RWPE1 (cell line): ENCODE results near the gene MYO15A.

Source experiments
- CTCF ChIA-PET: fragments of 350-600 bp; sonication (Branson Sonifier 250); formaldehyde crosslinking; extraction: SDS; loops from one replicate; lab custom pipeline; 2021; lab: Yijun Ruan, JAX
- POLR2A ChIA-PET: fragments of 400-600 bp; formaldehyde crosslinking; extraction: SDS; loops from one replicate; lab custom pipeline; 2020; ENCODE audit warnings: antibody characterized with exemption; ENCODE audit not compliant: low non-redundant PET; lab: Yijun Ruan, JAX
- DNase-seq: peaks from one replicate; pipeline ENCODE4 v3.0.0; 2012; ENCODE audit warnings: low spot score
- H3K27ac ChIP-seq: fragments of 450-650 bp; 2 replicates; pipeline ENCODE4 v1.5.1; 2017
- TF ChIP-seq, protein P1 (sequence below): fragments of 450-650 bp; conservative IDR thresholded peaks from 2 replicates; pipeline ENCODE4 v1.5.1; 2017; ENCODE audit warnings: low read depth, mild to moderate bottlenecking

The MYO15A gene

DNA sequence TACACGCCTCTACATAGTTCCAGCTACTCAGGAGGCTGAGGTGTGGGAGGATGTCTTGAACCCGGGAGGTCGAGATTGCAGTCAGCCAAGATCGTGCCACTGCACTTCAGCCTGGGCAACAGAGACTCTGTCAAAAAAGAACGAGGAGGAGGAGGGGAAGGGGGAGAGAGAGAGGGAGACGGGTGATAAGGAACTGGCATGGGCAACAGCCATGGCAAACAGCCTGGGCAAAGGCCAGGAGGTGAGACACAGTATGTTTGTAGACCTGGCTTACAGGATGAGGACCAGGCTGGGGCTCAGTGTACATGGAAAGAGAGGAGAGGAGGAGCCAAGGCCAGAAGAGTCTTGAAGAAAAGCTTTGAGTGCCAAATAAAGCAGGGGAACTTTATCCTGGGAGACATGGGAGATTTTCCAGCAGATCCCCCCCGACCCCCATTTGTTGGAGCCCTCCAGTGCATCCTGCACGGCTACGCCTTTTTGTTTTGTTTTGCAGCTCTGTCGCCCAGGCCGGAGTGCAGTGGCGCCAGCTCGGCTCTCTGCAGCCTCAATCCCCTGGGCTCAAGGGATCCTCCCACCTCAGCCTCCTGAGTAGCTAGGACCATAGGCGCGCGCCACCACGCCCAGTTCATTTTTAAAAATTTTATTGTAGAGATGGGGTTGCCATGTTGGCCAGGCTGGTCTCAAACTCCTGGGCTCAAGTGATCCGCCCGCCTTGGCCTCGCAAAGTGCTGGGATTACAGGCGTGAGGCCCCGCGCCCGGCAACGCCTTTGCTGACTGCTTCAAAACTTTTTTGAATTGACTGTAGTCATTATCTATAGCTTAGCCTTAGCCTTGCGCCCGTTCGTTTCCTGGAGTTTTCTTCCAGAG lies 73.8 kb downstream of the MYO15A start:
- peak overlapping the region; percentile 99 for H3K27ac ChIP-seq
- no peak for DNase-seq
- POLR2A ChIA-PET, result interaction anchor here (0.6 kb wide), 1 partner anchor 101 kb away, joined by 5 read pairs; no protein-coding TSS in a partner anchor
- TF ChIP-seq, protein P1, sequence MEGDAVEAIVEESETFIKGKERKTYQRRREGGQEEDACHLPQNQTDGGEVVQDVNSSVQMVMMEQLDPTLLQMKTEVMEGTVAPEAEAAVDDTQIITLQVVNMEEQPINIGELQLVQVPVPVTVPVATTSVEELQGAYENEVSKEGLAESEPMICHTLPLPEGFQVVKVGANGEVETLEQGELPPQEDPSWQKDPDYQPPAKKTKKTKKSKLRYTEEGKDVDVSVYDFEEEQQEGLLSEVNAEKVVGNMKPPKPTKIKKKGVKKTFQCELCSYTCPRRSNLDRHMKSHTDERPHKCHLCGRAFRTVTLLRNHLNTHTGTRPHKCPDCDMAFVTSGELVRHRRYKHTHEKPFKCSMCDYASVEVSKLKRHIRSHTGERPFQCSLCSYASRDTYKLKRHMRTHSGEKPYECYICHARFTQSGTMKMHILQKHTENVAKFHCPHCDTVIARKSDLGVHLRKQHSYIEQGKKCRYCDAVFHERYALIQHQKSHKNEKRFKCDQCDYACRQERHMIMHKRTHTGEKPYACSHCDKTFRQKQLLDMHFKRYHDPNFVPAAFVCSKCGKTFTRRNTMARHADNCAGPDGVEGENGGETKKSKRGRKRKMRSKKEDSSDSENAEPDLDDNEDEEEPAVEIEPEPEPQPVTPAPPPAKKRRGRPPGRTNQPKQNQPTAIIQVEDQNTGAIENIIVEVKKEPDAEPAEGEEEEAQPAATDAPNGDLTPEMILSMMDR, result no peak
- CTCF ChIA-PET, result interaction anchor here (0.5 to 0.6 kb wide), 2 partner anchors 14 to 124 kb away, joined by 3 to 5 read pairs; no protein-coding TSS in a partner anchor

DNA sequence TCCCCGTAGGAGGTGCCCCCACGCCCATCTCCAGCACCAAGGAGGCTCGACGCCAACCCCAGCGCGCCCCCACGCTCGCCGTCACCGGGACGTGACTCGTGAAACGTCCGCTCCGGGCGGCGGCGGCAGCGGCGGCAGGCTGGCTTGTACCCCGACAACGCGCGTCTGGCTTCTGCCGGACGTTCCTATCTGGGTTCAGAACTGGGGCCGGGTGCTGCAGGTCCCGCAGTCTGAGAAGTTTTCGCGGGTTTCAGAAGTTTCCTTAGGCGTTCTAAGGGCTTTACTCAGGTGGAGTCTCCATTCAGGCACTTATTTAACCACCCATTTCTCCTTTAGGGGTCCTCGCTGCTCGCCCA lies 74.4 kb downstream of the MYO15A start:
- CTCF ChIA-PET, result interaction anchor here (0.7 kb wide), 1 partner anchor 65 kb away, joined by 4 read pairs; no protein-coding TSS in a partner anchor
- peak; percentile 61 for DNase-seq
- peak overlapping the region; percentile 99 for H3K27ac ChIP-seq
- POLR2A ChIA-PET, result no interaction called here
- TF ChIP-seq, protein P1, result no peak

DNA sequence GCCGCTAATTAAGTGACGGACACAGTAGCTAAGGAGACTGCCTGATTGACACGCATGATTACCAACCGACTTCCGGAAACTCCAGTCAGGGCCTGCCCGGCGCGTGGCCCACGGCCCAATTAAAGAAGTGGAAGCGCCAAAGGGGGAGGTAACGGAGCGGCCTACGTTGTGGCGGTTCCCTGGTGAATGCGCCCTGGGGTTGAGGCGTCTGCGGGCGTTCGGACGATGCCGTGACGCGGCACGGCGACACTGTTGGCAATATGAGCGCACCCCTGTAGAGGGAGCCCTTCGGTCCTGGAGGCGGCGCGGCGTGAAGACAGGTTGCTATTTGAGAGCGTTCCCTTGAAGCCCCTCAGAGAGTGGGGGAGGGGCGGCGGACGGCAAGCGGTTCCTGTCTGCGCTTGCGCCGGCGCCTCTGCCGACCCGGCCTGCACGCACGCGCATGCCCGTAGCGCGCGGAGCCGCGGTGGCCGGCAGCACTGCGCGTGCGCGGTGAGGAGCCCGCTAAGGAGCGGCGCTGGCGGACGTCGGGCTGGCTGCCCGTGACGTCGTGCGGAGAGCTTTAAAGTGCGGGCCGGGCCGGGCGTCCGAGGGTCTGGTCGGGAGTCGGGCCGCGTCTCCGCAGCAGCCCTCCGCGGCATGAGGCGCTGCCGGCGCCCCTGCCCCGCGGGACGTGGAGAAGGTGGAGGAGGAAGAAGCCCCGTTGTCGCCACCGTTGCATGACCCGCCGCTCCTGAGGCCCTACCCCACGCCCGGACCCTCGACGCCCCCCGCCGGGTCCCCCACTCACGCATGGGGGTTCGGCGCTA lies 75.0 kb downstream of the MYO15A start, which contains the start of gene ALKBH5:
Gene ALKBH5 (plus strand): TSS at position 495 of the 809 bp plus-strand sequence. CDS start 416 bp downstream, outside the sequence.
- TF ChIP-seq, protein P1, result no peak
- H3K27ac ChIP-seq, result peak within 1 kb of the TSS; percentile 99
- peak; percentile 99 for DNase-seq
- POLR2A ChIA-PET, result interaction anchor here (0.6 to 1.0 kb wide), 3 partner anchors 13 to 194 kb away, joined by 3 to 4 read pairs (median 3); partner anchors contain the start of gene EVPLL
- CTCF ChIA-PET, result interaction anchor here (0.7 kb wide), 2 partner anchors 15 to 64 kb away, joined by 3 to 4 read pairs; no protein-coding TSS in a partner anchor

DNA sequence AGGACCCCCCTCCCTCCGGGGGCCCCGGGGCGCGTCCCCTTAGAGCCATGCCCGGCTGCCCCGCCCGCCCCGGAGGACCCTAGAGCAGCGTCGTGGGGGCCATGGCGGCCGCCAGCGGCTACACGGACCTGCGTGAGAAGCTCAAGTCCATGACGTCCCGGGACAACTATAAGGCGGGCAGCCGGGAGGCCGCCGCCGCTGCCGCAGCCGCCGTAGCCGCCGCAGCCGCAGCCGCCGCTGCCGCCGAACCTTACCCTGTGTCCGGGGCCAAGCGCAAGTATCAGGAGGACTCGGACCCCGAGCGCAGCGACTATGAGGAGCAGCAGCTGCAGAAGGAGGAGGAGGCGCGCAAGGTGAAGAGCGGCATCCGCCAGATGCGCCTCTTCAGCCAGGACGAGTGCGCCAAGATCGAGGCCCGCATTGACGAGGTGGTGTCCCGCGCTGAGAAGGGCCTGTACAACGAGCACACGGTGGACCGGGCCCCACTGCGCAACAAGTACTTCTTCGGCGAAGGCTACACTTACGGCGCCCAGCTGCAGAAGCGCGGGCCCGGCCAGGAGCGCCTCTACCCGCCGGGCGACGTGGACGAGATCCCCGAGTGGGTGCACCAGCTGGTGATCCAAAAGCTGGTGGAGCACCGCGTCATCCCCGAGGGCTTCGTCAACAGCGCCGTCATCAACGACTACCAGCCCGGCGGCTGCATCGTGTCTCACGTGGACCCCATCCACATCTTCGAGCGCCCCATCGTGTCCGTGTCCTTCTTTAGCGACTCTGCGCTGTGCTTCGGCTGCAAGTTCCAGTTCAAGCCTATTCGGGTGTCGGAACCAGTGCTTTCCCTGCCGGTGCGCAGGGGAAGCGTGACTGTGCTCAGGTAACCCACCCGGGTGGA lies 75.8 kb downstream of the MYO15A start:
- TF ChIP-seq, protein P1, result no peak
- ChIA-PET POLR2A (interaction anchor here (0.6 to 1.0 kb wide), 3 partner anchors 14 to 193 kb away, joined by 3 to 4 read pairs (median 3); partner anchors contain the start of gene EVPLL), CTCF (interaction anchor here (0.7 kb wide), 1 partner anchor 14 kb away, joined by 3 read pairs; no protein-coding TSS in a partner anchor)
- DNase-seq, result no peak
- peak overlapping the region; percentile 99 for H3K27ac ChIP-seq

DNA sequence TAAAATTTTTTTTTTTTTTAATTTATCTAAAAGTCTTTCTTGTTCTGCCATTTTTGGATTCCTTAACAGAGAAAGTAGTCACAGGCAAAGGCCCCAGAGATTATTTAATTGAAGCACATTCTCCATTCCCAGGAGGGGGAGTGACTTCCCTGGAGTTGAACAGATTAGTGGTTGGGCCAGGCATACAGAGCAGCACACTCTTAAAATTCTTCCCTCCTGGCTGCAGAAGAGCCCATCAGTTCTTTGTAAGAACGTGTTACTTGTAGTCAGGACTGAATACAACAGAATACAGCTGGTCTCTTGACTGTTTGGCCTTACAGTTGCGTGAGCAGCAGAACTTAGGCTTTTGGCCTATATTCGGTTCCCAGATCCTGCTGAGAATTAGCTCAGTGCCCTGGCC lies 76.8 kb downstream of the MYO15A start:
- POLR2A ChIA-PET, result no interaction called here

More for the DNA sequence above, 76.8 kb downstream of the MYO15A start:
- CTCF ChIA-PET, result interaction anchor here (0.6 to 1.3 kb wide), 2 partner anchors 43 to 425 kb away, joined by 3 to 5 read pairs; no protein-coding TSS in a partner anchor
- TF ChIP-seq, protein P1, result no peak
- no peak for DNase-seq
- no peak overlapping the region for H3K27ac ChIP-seq
